ENCODE data around the gene FAM114A2.

The FAM114A2 gene

DNA sequence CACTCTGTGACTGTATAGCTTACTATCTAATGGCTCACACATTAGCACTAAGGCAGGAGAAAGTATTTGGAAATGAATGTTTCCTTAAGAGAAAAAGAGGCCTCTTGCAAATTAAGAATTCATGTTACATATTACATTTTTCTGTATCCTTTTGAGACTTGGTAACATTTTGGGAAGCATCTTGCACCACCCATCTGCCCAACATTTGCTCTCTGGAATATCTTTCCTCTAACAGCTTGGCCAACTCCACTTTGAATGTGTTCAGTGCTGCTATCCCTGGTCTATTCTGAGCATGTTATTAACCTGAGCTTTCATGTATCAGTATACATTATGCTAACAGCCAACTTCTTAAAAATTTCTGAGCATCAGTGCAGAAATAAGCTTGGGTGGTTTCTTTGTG, 27.3 kb upstream of the FAM114A2 start:
- H3K4me1 ChIP-seq (ENCODE audit: control insufficient read depth in 1 of 2, insufficient read depth in 2 of 2, low read length in 2 of 2), result no peaks in the 10 kb centered on the region
- no peak overlapping the region for H3K4ac ChIP-seq (ENCODE audit: low read depth, low read length)
- no peaks in the 10 kb centered on the region for H3K79me2 ChIP-seq (ENCODE audit: control insufficient read depth, insufficient read depth, low read length, poor library complexity)
- no peak overlapping the region for H2BK5ac ChIP-seq (ENCODE audit: low read depth, low read length, poor library complexity)
- no peak overlapping the region for H3K27ac ChIP-seq (ENCODE audit: low read depth, low read length)
- H2BK12ac ChIP-seq (ENCODE audit: low read length), result no peak overlapping the region
- no peaks in the 10 kb centered on the region for H3K36me3 ChIP-seq (ENCODE audit: control insufficient read depth in 1 of 2, insufficient read depth in 2 of 2, low read length in 2 of 2)
- no peak overlapping the region for H4K91ac ChIP-seq (ENCODE audit: low read depth, low read length)
- H3K27me3 ChIP-seq (ENCODE audit: insufficient read depth, low read length), result no peaks in the 10 kb centered on the region
- H3K14ac ChIP-seq (ENCODE audit: low read length), result no peak overlapping the region
- no peak overlapping the region for H2AK5ac ChIP-seq (ENCODE audit: low read length)
- no peak overlapping the region for H3K4me3 ChIP-seq (ENCODE audit: low read depth, low read length)
- no peak for DNase-seq
- H3K9ac ChIP-seq (ENCODE audit: low read length), result no peak overlapping the region
- H3K23ac ChIP-seq (ENCODE audit: low read length), result no peak overlapping the region
- no peak overlapping the region for H4K8ac ChIP-seq (ENCODE audit: low read depth, low read length)
- H4K12ac ChIP-seq (ENCODE audit: low read depth, low read length), result no peak overlapping the region
- H3K79me1 ChIP-seq (ENCODE audit: low read length), result no peaks in the 10 kb centered on the region
- H3K9me3 ChIP-seq (ENCODE audit: insufficient read depth, low read depth, low read length), result no peaks in the 10 kb centered on the region
- H3K18ac ChIP-seq (ENCODE audit: low read length), result no peak overlapping the region
- H3K4me2 ChIP-seq (ENCODE audit: low read length), result no peak overlapping the region
- no peak overlapping the region for H2BK120ac ChIP-seq (ENCODE audit: insufficient read depth, low read length, poor library complexity)
- H2AFZ ChIP-seq (ENCODE audit: insufficient read depth, low read length, poor library complexity), result no peak overlapping the region

DNA sequence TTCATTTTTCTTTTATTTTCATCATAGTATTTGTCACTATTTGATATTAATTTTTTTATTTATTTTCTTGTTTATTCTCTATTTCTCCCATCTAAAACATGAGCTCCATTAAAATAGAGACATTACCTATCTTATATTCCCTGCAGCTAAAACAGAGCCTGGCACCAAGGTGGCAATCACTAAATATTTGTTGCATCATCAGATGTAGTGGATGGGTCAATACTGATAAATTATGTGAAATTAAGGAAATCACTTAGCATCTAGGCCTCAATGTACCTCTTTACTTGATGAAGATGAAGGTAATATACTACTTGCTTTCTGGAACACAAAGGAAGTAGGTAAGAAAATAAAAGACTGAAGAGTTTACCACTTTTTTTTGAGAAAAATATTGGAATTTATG, 24.7 kb upstream of the FAM114A2 start:
- H3K23ac ChIP-seq (ENCODE audit: low read length), result no peak overlapping the region
- no peak overlapping the region for H3K4me2 ChIP-seq (ENCODE audit: low read length)
- H3K27me3 ChIP-seq (ENCODE audit: insufficient read depth, low read length), result no peaks in the 10 kb centered on the region
- H3K9ac ChIP-seq (ENCODE audit: low read length), result no peak overlapping the region
- no peaks in the 10 kb centered on the region for H3K9me3 ChIP-seq (ENCODE audit: insufficient read depth, low read depth, low read length)
- no peaks in the 10 kb centered on the region for H3K79me2 ChIP-seq (ENCODE audit: control insufficient read depth, insufficient read depth, low read length, poor library complexity)
- no peak overlapping the region for H3K27ac ChIP-seq (ENCODE audit: low read depth, low read length)
- H4K91ac ChIP-seq (ENCODE audit: low read depth, low read length), result no peak overlapping the region
- H2BK120ac ChIP-seq (ENCODE audit: insufficient read depth, low read length, poor library complexity), result no peak overlapping the region
- no peak overlapping the region for H4K12ac ChIP-seq (ENCODE audit: low read depth, low read length)
- no peak overlapping the region for H2BK12ac ChIP-seq (ENCODE audit: low read length)
- no peak overlapping the region for H2BK5ac ChIP-seq (ENCODE audit: low read depth, low read length, poor library complexity)
- H3K14ac ChIP-seq (ENCODE audit: low read length), result no peak overlapping the region
- no peaks in the 10 kb centered on the region for H3K36me3 ChIP-seq (ENCODE audit: control insufficient read depth in 1 of 2, insufficient read depth in 2 of 2, low read length in 2 of 2)
- no peak overlapping the region for H3K4ac ChIP-seq (ENCODE audit: low read depth, low read length)
- H2AK5ac ChIP-seq (ENCODE audit: low read length), result no peak overlapping the region
- no peak overlapping the region for H4K8ac ChIP-seq (ENCODE audit: low read depth, low read length)
- no peaks in the 10 kb centered on the region for H3K4me1 ChIP-seq (ENCODE audit: control insufficient read depth in 1 of 2, insufficient read depth in 2 of 2, low read length in 2 of 2)
- no peak overlapping the region for H2AFZ ChIP-seq (ENCODE audit: insufficient read depth, low read length, poor library complexity)
- DNase-seq, result no peak
- no peak overlapping the region for H3K18ac ChIP-seq (ENCODE audit: low read length)
- H3K4me3 ChIP-seq (ENCODE audit: low read depth, low read length), result no peak overlapping the region
- H3K79me1 ChIP-seq (ENCODE audit: low read length), result no peaks in the 10 kb centered on the region

DNA sequence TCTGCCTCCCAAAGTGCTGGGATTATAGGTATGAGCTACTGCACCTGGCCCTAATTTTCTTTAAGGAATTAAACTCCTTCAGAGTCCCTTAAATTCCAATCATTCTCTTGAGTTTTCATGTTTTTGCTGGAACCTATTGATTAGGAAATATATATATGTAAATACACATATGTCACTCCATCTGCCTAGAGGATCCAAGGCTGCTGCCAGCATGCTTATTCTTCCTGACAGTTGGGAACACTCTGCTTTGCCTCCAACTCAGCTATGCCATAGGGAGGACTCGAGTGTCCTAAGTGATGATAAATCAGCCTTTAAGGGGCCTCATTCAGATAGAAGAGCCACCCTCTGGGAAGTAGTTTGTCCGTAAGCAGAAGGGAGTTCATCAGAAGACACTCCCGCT, 21.9 kb upstream of the FAM114A2 start:
- WGBS (ENCODE audit: extremely low coverage, insufficient coverage, insufficient read length), result no CpG with 5 or more reads among the region's 3 CpGs
- Histone ChIP-seq H3K79me1 (ENCODE audit: low read length) (no peaks in the 10 kb centered on the region), H3K4ac (ENCODE audit: low read depth, low read length) (no peak overlapping the region), H3K4me3 (ENCODE audit: low read depth, low read length) (no peak overlapping the region), H2BK120ac (ENCODE audit: insufficient read depth, low read length, poor library complexity) (no peak overlapping the region), H3K79me2 (ENCODE audit: control insufficient read depth, insufficient read depth, low read length, poor library complexity) (no peaks in the 10 kb centered on the region), H3K36me3 (ENCODE audit: control insufficient read depth in 1 of 2, insufficient read depth in 2 of 2, low read length in 2 of 2) (no peaks in the 10 kb centered on the region), H3K9me3 (ENCODE audit: insufficient read depth, low read depth, low read length) (no peaks in the 10 kb centered on the region), H3K4me2 (ENCODE audit: low read length) (no peak overlapping the region), H3K23ac (ENCODE audit: low read length) (no peak overlapping the region), H2BK5ac (ENCODE audit: low read depth, low read length, poor library complexity) (no peak overlapping the region), H4K91ac (ENCODE audit: low read depth, low read length) (no peak overlapping the region), H3K14ac (ENCODE audit: low read length) (no peak overlapping the region), H2AFZ (ENCODE audit: insufficient read depth, low read length, poor library complexity) (no peak overlapping the region), H3K27me3 (ENCODE audit: insufficient read depth, low read length) (no peaks in the 10 kb centered on the region), H4K8ac (ENCODE audit: low read depth, low read length) (no peak overlapping the region), H2AK5ac (ENCODE audit: low read length) (no peak overlapping the region), H2BK12ac (ENCODE audit: low read length) (no peak overlapping the region), H3K18ac (ENCODE audit: low read length) (no peak overlapping the region), H4K12ac (ENCODE audit: low read depth, low read length) (no peak overlapping the region), H3K4me1 (ENCODE audit: control insufficient read depth in 1 of 2, insufficient read depth in 2 of 2, low read length in 2 of 2) (no peaks in the 10 kb centered on the region), H3K27ac (ENCODE audit: low read depth, low read length) (no peak overlapping the region), H3K9ac (ENCODE audit: low read length) (no peak overlapping the region)
- no peak for DNase-seq

GRCh38 chr5:154059583-154059982, 20.9 kb upstream of the FAM114A2 start:
- Histone ChIP-seq H3K9ac (ENCODE audit: low read length) (no peak overlapping the region), H3K27ac (ENCODE audit: low read depth, low read length) (no peak overlapping the region), H2AK5ac (ENCODE audit: low read length) (no peak overlapping the region), H3K4me3 (ENCODE audit: low read depth, low read length) (no peak overlapping the region), H3K4ac (ENCODE audit: low read depth, low read length) (no peak overlapping the region), H2BK5ac (ENCODE audit: low read depth, low read length, poor library complexity) (no peak overlapping the region), H3K23ac (ENCODE audit: low read length) (no peak overlapping the region), H2AFZ (ENCODE audit: insufficient read depth, low read length, poor library complexity) (no peak overlapping the region), H3K36me3 (ENCODE audit: control insufficient read depth in 1 of 2, insufficient read depth in 2 of 2, low read length in 2 of 2) (no peaks in the 10 kb centered on the region), H2BK120ac (ENCODE audit: insufficient read depth, low read length, poor library complexity) (no peak overlapping the region), H3K4me2 (ENCODE audit: low read length) (no peak overlapping the region), H2BK12ac (ENCODE audit: low read length) (no peak overlapping the region), H3K14ac (ENCODE audit: low read length) (no peak overlapping the region), H3K79me2 (ENCODE audit: control insufficient read depth, insufficient read depth, low read length, poor library complexity) (no peaks in the 10 kb centered on the region), H3K27me3 (ENCODE audit: insufficient read depth, low read length) (no peaks in the 10 kb centered on the region), H4K91ac (ENCODE audit: low read depth, low read length) (no peak overlapping the region), H3K79me1 (ENCODE audit: low read length) (no peaks in the 10 kb centered on the region), H4K12ac (ENCODE audit: low read depth, low read length) (no peak overlapping the region), H4K8ac (ENCODE audit: low read depth, low read length) (no peak overlapping the region), H3K4me1 (ENCODE audit: control insufficient read depth in 1 of 2, insufficient read depth in 2 of 2, low read length in 2 of 2) (no peaks in the 10 kb centered on the region), H3K18ac (ENCODE audit: low read length) (no peak overlapping the region), H3K9me3 (ENCODE audit: insufficient read depth, low read depth, low read length) (no peaks in the 10 kb centered on the region)
- no peak for DNase-seq
- no CpG with 5 or more reads among the region's 4 CpGs for WGBS (ENCODE audit: extremely low coverage, insufficient coverage, insufficient read length)

- Histone ChIP-seq H2AK5ac (ENCODE audit: low read length) (no peak overlapping the region), H2BK5ac (ENCODE audit: low read depth, low read length, poor library complexity) (no peak overlapping the region), H3K4ac (ENCODE audit: low read depth, low read length) (no peak overlapping the region), H3K36me3 (ENCODE audit: control insufficient read depth in 1 of 2, insufficient read depth in 2 of 2, low read length in 2 of 2) (no peaks in the 10 kb centered on the region), H3K9ac (ENCODE audit: low read length) (no peak overlapping the region), H3K4me2 (ENCODE audit: low read length) (no peak overlapping the region), H3K27me3 (ENCODE audit: insufficient read depth, low read length) (no peaks in the 10 kb centered on the region), H4K8ac (ENCODE audit: low read depth, low read length) (no peak overlapping the region), H3K4me3 (ENCODE audit: low read depth, low read length) (no peak overlapping the region), H2BK12ac (ENCODE audit: low read length) (no peak overlapping the region), H3K79me1 (ENCODE audit: low read length) (no peaks in the 10 kb centered on the region), H3K79me2 (ENCODE audit: control insufficient read depth, insufficient read depth, low read length, poor library complexity) (no peaks in the 10 kb centered on the region), H3K18ac (ENCODE audit: low read length) (no peak overlapping the region), H4K91ac (ENCODE audit: low read depth, low read length) (no peak overlapping the region), H3K14ac (ENCODE audit: low read length) (no peak overlapping the region), H3K27ac (ENCODE audit: low read depth, low read length) (no peak overlapping the region), H3K23ac (ENCODE audit: low read length) (no peak overlapping the region), H3K4me1 (ENCODE audit: control insufficient read depth in 1 of 2, insufficient read depth in 2 of 2, low read length in 2 of 2) (no peaks in the 10 kb centered on the region), H4K12ac (ENCODE audit: low read depth, low read length) (no peak overlapping the region), H2AFZ (ENCODE audit: insufficient read depth, low read length, poor library complexity) (no peak overlapping the region), H3K9me3 (ENCODE audit: insufficient read depth, low read depth, low read length) (no peaks in the 10 kb centered on the region), H2BK120ac (ENCODE audit: insufficient read depth, low read length, poor library complexity) (no peak overlapping the region)
- WGBS (ENCODE audit: extremely low coverage, insufficient coverage, insufficient read length), result no CpG with 5 or more reads among the region's 6 CpGs
- no peak for DNase-seq
Observed at GRCh38 chr5:154059039-154059430, 20.3 kb upstream of the FAM114A2 start.
